Thyroid gland (tissue), 4 donors: ENCODE results near the gene ADAM22.

Source experiments
- POLR2A ChIP-seq, 2 donors: fragments of 450-650 bp; IDR thresholded peaks; one replicate each; pipeline ENCODE4 v1.6.1; 2017; ENCODE audit warnings: antibody characterized with exemption in 2 of 2, mild to moderate bottlenecking in 2 of 2, moderate library complexity in 1 of 2
- TF ChIP-seq, protein P1 (sequence below), 6 experiments: fragments of 200-600 bp in 3 of 6; fragments of 450-650 bp in 3 of 6; sonication (generic) in 3 of 6; IDR thresholded peaks; one replicate each; pipeline ENCODE4 v1.5.1; 2016 to 2019; ENCODE audit warnings: antibody characterized with exemption in 6 of 6, mild to moderate bottlenecking in 2 of 6, inconsistent platforms in 1 of 6, moderate library complexity in 1 of 6

DNA sequence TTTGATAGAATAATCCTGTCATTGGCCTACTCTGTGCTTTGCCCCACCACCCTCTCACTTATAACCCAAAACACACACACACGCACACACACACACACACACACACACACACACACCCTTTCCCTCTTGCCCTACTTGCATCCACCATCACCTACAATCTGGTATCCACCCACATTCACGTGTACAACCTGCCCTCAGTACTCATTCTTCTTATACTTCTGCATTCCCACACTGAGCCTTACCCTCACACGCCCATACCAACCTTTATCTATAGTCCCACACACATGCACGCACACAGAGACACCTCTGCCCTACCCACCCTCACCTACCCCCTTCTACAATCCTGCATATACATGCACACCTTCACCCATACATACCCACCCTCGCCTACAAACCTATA lies 296.6 kb downstream of the ADAM22 start:
- TF ChIP-seq, protein P1, sequence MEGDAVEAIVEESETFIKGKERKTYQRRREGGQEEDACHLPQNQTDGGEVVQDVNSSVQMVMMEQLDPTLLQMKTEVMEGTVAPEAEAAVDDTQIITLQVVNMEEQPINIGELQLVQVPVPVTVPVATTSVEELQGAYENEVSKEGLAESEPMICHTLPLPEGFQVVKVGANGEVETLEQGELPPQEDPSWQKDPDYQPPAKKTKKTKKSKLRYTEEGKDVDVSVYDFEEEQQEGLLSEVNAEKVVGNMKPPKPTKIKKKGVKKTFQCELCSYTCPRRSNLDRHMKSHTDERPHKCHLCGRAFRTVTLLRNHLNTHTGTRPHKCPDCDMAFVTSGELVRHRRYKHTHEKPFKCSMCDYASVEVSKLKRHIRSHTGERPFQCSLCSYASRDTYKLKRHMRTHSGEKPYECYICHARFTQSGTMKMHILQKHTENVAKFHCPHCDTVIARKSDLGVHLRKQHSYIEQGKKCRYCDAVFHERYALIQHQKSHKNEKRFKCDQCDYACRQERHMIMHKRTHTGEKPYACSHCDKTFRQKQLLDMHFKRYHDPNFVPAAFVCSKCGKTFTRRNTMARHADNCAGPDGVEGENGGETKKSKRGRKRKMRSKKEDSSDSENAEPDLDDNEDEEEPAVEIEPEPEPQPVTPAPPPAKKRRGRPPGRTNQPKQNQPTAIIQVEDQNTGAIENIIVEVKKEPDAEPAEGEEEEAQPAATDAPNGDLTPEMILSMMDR (IDR thresholded peaks at IDR 0.05): no peak
- no peak for TF ChIP-seq POLR2A (IDR thresholded peaks at IDR 0.05)
